AG04449 (cell line): ENCODE results near the gene UTS2B.

Experiments used
- CTCF ChIA-PET: fragments of 350-600 bp; formaldehyde crosslinking; extraction: SDS; loops from one replicate; lab custom pipeline; 2021; ENCODE audit warnings: antibody characterized with exemption; lab: Yijun Ruan, JAX
- POLR2A ChIA-PET: fragments of 400-600, 350-600 bp; formaldehyde crosslinking; extraction: SDS; loops from one replicate; lab custom pipeline; 2020; ENCODE audit warnings: antibody characterized with exemption, inconsistent platforms; lab: Yijun Ruan, JAX
- DNase-seq: peaks from one replicate; pipeline ENCODE4 v3.0.0-alpha.2; 2010; ENCODE audit warnings: low read depth, low spot score
- H3K4me3 ChIP-seq: 2 replicates; pipeline ENCODE4 v1.5.1; 2011; ENCODE audit warnings: low read depth, mild to moderate bottlenecking, control low read depth, low read length
- CTCF ChIP-seq: IDR thresholded peaks from one replicate; pipeline ENCODE4 v1.5.1; 2011; ENCODE audit warnings: mild to moderate bottlenecking, moderate library complexity, low read length, control low read depth, inconsistent platforms; ENCODE audit not compliant: insufficient read depth; ENCODE audit errors: missing control alignments

UTS2B gene

GRCh38 chr3:191334346-191334893 is 4.1 kb upstream of the UTS2B start:
- DNase-seq: no peak
- ChIA-PET POLR2A (no interaction called here), CTCF (no interaction called here)
- no peak overlapping the region for H3K4me3 ChIP-seq
- TF ChIP-seq CTCF: no peak

GRCh38 chr3:191333298-191333880 is 3.1 kb upstream of the UTS2B start:
- ChIA-PET POLR2A (no interaction called here), CTCF (interaction anchor here (1.1 kb wide), 1 partner anchor 8 kb away, joined by 3 read pairs; no protein-coding TSS in a partner anchor)
- TF ChIP-seq CTCF: no peak
- no peak overlapping the region for H3K4me3 ChIP-seq
- no peak for DNase-seq

GRCh38 chr3:191331388-191331787 is 1.1 kb upstream of the UTS2B start:
- CTCF ChIA-PET: no interaction called here
- no peak for DNase-seq
- H3K4me3 ChIP-seq: peak overlapping the region; percentile 76
- POLR2A ChIA-PET: interaction anchor here (0.5 kb wide), 1 partner anchor 11 kb away, joined by 3 read pairs; no protein-coding TSS in a partner anchor
- TF ChIP-seq CTCF: no peak

- TF ChIP-seq CTCF: no peak
These were observed 263 bp upstream of the UTS2B start for GRCh38 chr3:191330530-191331048.

GRCh38 chr3:191328962-191329653 is 1.2 kb downstream of the UTS2B start, which contains the start of gene CCDC50:
CCDC50 (plus strand) TSS chr3:191329394; CDS start chr3:191329675, 281 bp downstream.
- peak within 1 kb of the TSS; percentile 76 for H3K4me3 ChIP-seq
- ChIA-PET POLR2A (interaction anchor here (0.6 to 1.0 kb wide), 4 partner anchors 9 to 108 kb away, joined by 3 to 5 read pairs (median 3); no protein-coding TSS in a partner anchor), CTCF (interaction anchor here (1.3 kb wide), 1 partner anchor 86 kb away, joined by 3 read pairs; no protein-coding TSS in a partner anchor)
- TF ChIP-seq CTCF: no peak
- DNase-seq: no peak

More at GRCh38 chr3:191330530-191331048, 263 bp upstream of the UTS2B start:
- peak overlapping the region; percentile 76 for H3K4me3 ChIP-seq
- ChIA-PET POLR2A (interaction anchor here (0.5 to 1.0 kb wide), 2 partner anchors 11 to 25 kb away, joined by 3 read pairs; no protein-coding TSS in a partner anchor), CTCF (no interaction called here)
- DNase-seq: no peak
